H9 (cell line): Measurements from ENCODE around the gene DDX20. TPM values are rescaled to one million over a fixed set of nuclear protein-coding genes. Genes with fewer than 3 reads are reported as not detected.

Experiments used
- DNase-seq: peaks from one replicate; pipeline ENCODE4 v3.0.0-alpha.2; 2017
- H2AFZ ChIP-seq: one replicate; pipeline ENCODE4 v1.6.1; 2013; ENCODE audit warnings: mild to moderate bottlenecking, low read length, control low read depth, moderate library complexity
- H2AK5ac ChIP-seq: 2 replicates; pipeline ENCODE4 v1.6.1; 2013; ENCODE audit warnings: low read length, control low read depth, mixed read lengths; ENCODE audit not compliant: insufficient read length
- H2BK120ac ChIP-seq: one replicate; pipeline ENCODE4 v1.6.1; 2013; ENCODE audit warnings: low read depth, mild to moderate bottlenecking, low read length, control low read depth, inconsistent platforms; ENCODE audit not compliant: poor library complexity, severe bottlenecking
- H2BK12ac ChIP-seq: 2 replicates; pipeline ENCODE4 v1.6.1; 2013; ENCODE audit warnings: low read length, control low read depth, mixed read lengths, low read depth; ENCODE audit not compliant: insufficient read length
- H2BK15ac ChIP-seq: 2 replicates; pipeline ENCODE4 v1.6.1; 2013; ENCODE audit warnings: low read depth, low read length, control low read depth
- H2BK20ac ChIP-seq: one replicate; pipeline ENCODE4 v1.6.1; 2013; ENCODE audit warnings: low read depth, mild to moderate bottlenecking, low read length, control low read depth, inconsistent platforms; ENCODE audit not compliant: poor library complexity, severe bottlenecking
- H2BK5ac ChIP-seq: 2 replicates; pipeline ENCODE4 v1.6.1; 2013; ENCODE audit warnings: low read length, control low read depth, mixed read lengths; ENCODE audit not compliant: insufficient read length
- H3K14ac ChIP-seq: 2 replicates; pipeline ENCODE4 v1.6.1; 2013; ENCODE audit warnings: low read length, control low read depth; ENCODE audit not compliant: insufficient read depth
- H3K18ac ChIP-seq: 2 replicates; pipeline ENCODE4 v1.6.1; 2013; ENCODE audit warnings: low read depth, mild to moderate bottlenecking, mixed read lengths, low read length, control low read depth; ENCODE audit not compliant: insufficient read length
- H3K23ac ChIP-seq: 2 replicates; pipeline ENCODE4 v1.6.1; 2013; ENCODE audit warnings: low read length, control low read depth, mixed read lengths, low read depth; ENCODE audit not compliant: insufficient read length
- H3K23me2 ChIP-seq: 2 replicates; pipeline ENCODE4 v1.6.1; 2013; ENCODE audit warnings: low read depth, mild to moderate bottlenecking, mixed read lengths, low read length, control low read depth; ENCODE audit not compliant: insufficient read length, poor library complexity, severe bottlenecking
- H3K27ac ChIP-seq: 2 replicates; pipeline ENCODE4 v1.5.1; 2013; ENCODE audit warnings: low read length, control low read depth, mixed read lengths, low read depth; ENCODE audit not compliant: insufficient read length
- H3K27me3 ChIP-seq: 2 replicates; pipeline ENCODE4 v1.6.1; 2013; ENCODE audit warnings: low read length, control low read depth, inconsistent platforms; ENCODE audit not compliant: insufficient read depth
- H3K4ac ChIP-seq: 2 replicates; pipeline ENCODE4 v1.6.1; 2013; ENCODE audit warnings: low read depth, mild to moderate bottlenecking, control low read depth, inconsistent platforms, low read length, moderate library complexity
- H3K4me1 ChIP-seq: 2 replicates; pipeline ENCODE4 v1.6.1; 2013; ENCODE audit warnings: low read length, control low read depth, inconsistent platforms; ENCODE audit not compliant: insufficient read depth
- H3K4me2 ChIP-seq: 2 replicates; pipeline ENCODE4 v1.6.1; 2013; ENCODE audit warnings: low read length, control low read depth, mixed read lengths; ENCODE audit not compliant: insufficient read length, insufficient read depth
- H3K56ac ChIP-seq: 2 replicates; pipeline ENCODE4 v1.6.1; 2013; ENCODE audit warnings: low read depth, mild to moderate bottlenecking, mixed read lengths, low read length, control low read depth; ENCODE audit not compliant: insufficient read length
- H3K79me1 ChIP-seq: 2 replicates; pipeline ENCODE4 v1.6.1; 2013; ENCODE audit warnings: low read depth, mild to moderate bottlenecking, moderate library complexity, low read length, control low read depth, inconsistent platforms; ENCODE audit not compliant: insufficient read depth, poor library complexity, severe bottlenecking
- H3K79me2 ChIP-seq: 2 replicates; pipeline ENCODE4 v1.6.1; 2013; ENCODE audit warnings: low read length, control low read depth, inconsistent platforms; ENCODE audit not compliant: insufficient read depth
- H3K9ac ChIP-seq: 2 replicates; pipeline ENCODE4 v1.6.1; 2013; ENCODE audit warnings: low read length, control low read depth, mixed read lengths; ENCODE audit not compliant: insufficient read length; ENCODE audit errors: extremely low read depth
- H3K9me3 ChIP-seq: one replicate; pipeline ENCODE4 v1.6.1; 2013; ENCODE audit warnings: low read depth, low read length, inconsistent platforms; ENCODE audit not compliant: control insufficient read depth
- H3T11ph ChIP-seq: one replicate; pipeline ENCODE4 v1.6.1; 2013; ENCODE audit warnings: mild to moderate bottlenecking, low read length, control low read depth, inconsistent platforms
- H4K20me1 ChIP-seq: one replicate; pipeline ENCODE4 v1.6.1; 2013; ENCODE audit not compliant: control insufficient read depth, insufficient read length, insufficient read depth
- H4K5ac ChIP-seq: 2 replicates; pipeline ENCODE4 v1.6.1; 2013; ENCODE audit warnings: low read depth, mild to moderate bottlenecking, mixed read lengths, low read length, control low read depth; ENCODE audit not compliant: insufficient read length
- H4K8ac ChIP-seq: replicated peaks from 2 replicates; pipeline ENCODE4 v1.6.1; 2013; ENCODE audit warnings: low read length, control low read depth, mixed read lengths, low read depth; ENCODE audit not compliant: insufficient read length
- H4K91ac ChIP-seq: 2 replicates; pipeline ENCODE4 v1.6.1; 2013; ENCODE audit warnings: low read depth, mild to moderate bottlenecking, moderate library complexity, mixed read lengths, low read length, control low read depth; ENCODE audit not compliant: insufficient read length
- H3K27ac Mint-ChIP-seq, 3 experiments: 2 replicates in 2 of 3; 3 replicates in 1 of 3; pipeline ENCODE4 v1.8.0; 2020 to 2021; ENCODE audit warnings: mixed read lengths in 3 of 3, mild to moderate bottlenecking in 1 of 3, moderate library complexity in 1 of 3
- H3K27me3 Mint-ChIP-seq: 2 replicates; pipeline ENCODE4 v1.8.0; 2021; ENCODE audit warnings: low read depth, mild to moderate bottlenecking, moderate library complexity, mixed read lengths
- H3K36me3 Mint-ChIP-seq, 3 experiments: 2 replicates in 2 of 3; 3 replicates in 1 of 3; pipeline ENCODE4 v1.8.0; 2020 to 2021; ENCODE audit warnings: low read depth in 3 of 3, mixed read lengths in 3 of 3; ENCODE audit not compliant: insufficient read depth in 1 of 3
- H3K4me1 Mint-ChIP-seq, 2 experiments: 2 replicates each; pipeline ENCODE4 v1.8.0; 2020; ENCODE audit warnings: mixed read lengths in 2 of 2
- H3K4me3 Mint-ChIP-seq, 2 experiments: 2 replicates in 1 of 2; 3 replicates in 1 of 2; pipeline ENCODE4 v1.8.0; 2020 to 2021; ENCODE audit warnings: mild to moderate bottlenecking in 2 of 2, mixed read lengths in 2 of 2, moderate library complexity in 1 of 2
- H3K9me3 Mint-ChIP-seq, 2 experiments: 2 replicates in 1 of 2; 3 replicates in 1 of 2; pipeline ENCODE4 v1.8.0; 2020; ENCODE audit warnings: mild to moderate bottlenecking in 2 of 2, mixed read lengths in 2 of 2, moderate library complexity in 1 of 2
- CTCF ChIP-seq: fragments of 200-600 bp; sonication (generic); conservative IDR thresholded peaks from 3 replicates; pipeline ENCODE4 v1.8.0; 2021; ENCODE audit warnings: antibody characterized with exemption, mild to moderate bottlenecking
- WGBS: extraction: QIAGEN DNeasy Blood & Tissue Kit; methylation state at CpG from one replicate; pipeline ENCODE4 v1.1.7; 2013; ENCODE audit warnings: missing lambda C conversion rate, low lambda C conversion rate, mixed read lengths; ENCODE audit not compliant: insufficient read length; ENCODE audit errors: extremely low coverage; 5-methylcytosine and 5-hydroxymethylcytosine counted together
- total RNA-seq: library from RNA; stranded (reverse); gene quantifications from 2 replicates; pipeline ENCODE4 v1.2.1, GENCODE V29; 2021

DDX20 gene
- total RNA-seq, 1 experiment from 2014 or later, result 38.3 TPM

- no peak for TF ChIP-seq CTCF
- Histone ChIP-seq H3K23ac (no peak overlapping the region), H4K8ac (no peak overlapping the region), H3K14ac (no peak overlapping the region), H2BK120ac (no peak overlapping the region), H4K20me1 (no peaks in the 10 kb centered on the region), H3K18ac (no peak overlapping the region), H2AK5ac (no peak overlapping the region), H2BK12ac (no peak overlapping the region), H3K23me2 (peaks cover 3% of the 10 kb centered on the region), H3K79me1 (peaks cover 2% of the 10 kb centered on the region), H2BK5ac (no peak overlapping the region), H3K9ac (no peak overlapping the region), H4K91ac (no peak overlapping the region), H4K5ac (no peak overlapping the region), H3T11ph (no peak overlapping the region), H3K4ac (no peak overlapping the region), H3K56ac (no peak overlapping the region), H3K4me1 (peaks cover 20% of the 10 kb centered on the region), H3K27ac (no peak overlapping the region), H2BK20ac (no peak overlapping the region), H2AFZ (no peak overlapping the region), H2BK15ac (no peak overlapping the region), H3K9me3 (no peaks in the 10 kb centered on the region), H3K27me3 (no peaks in the 10 kb centered on the region), H3K79me2 (no peaks in the 10 kb centered on the region; the same call in 1 of the 2 replicates), H3K4me2 (no peak overlapping the region)
- H3K9me3 Mint-ChIP-seq, result no peaks in the 10 kb centered on the region
- H3K27me3 Mint-ChIP-seq, result peaks cover 2% of the 10 kb centered on the region; the same call in 1 of the 2 replicates
- H3K36me3 Mint-ChIP-seq, result no peaks in the 10 kb centered on the region; a peak in 1 of 7 replicates
- no peak for DNase-seq
- H3K4me1 Mint-ChIP-seq, result peaks cover 13 to 19% of the 10 kb centered on the region in 2 experiments
- no peak overlapping the region for H3K4me3 Mint-ChIP-seq
- 0 out of 7 replicates have a peak overlapping the region, but pooled peaks of 1 of the 3 experiments have one; percentile 16 for H3K27ac Mint-ChIP-seq
- WGBS, result no CpG with 5 or more reads among the region's 7 CpGs
These were observed 23.0 kb upstream of the DDX20 start for GRCh38 chr1:111732718-111733117.
